HepG2 (cell line): ENCODE data around the gene RHOT2. TPM values are rescaled to one million over a fixed set of nuclear protein-coding genes. Genes with fewer than 3 reads are reported as not detected.
A peak's percentile ranks its signal among the peaks of the same experiment; 100 is the strongest.

ENCODE experiments used
- FIP1L1 ChIP-seq: fragments of 200-400 bp; formaldehyde crosslinking; IDR thresholded peaks from 2 replicates; pipeline ENCODE4 v1.6.1; 2018; ENCODE audit warnings: low read depth, mild to moderate bottlenecking, low read length, moderate library complexity, borderline replicate concordance; ENCODE audit not compliant: insufficient read depth
- GLI4 ChIP-seq: sonication (generic); formaldehyde crosslinking; IDR thresholded peaks from 2 replicates; pipeline ENCODE4 v1.5.1; 2020; ENCODE audit warnings: missing genetic modification reagents, mild to moderate bottlenecking, moderate library complexity, borderline replicate concordance
- GPBP1L1 ChIP-seq: sonication (generic); formaldehyde crosslinking; IDR thresholded peaks from 2 replicates; pipeline ENCODE4 v1.5.0; 2020; ENCODE audit warnings: mild to moderate bottlenecking, missing genetic modification reagents
- HDAC2 ChIP-seq: sonication (generic); formaldehyde crosslinking; IDR thresholded peaks from 2 replicates; pipeline ENCODE4 v1.4.0; 2020; ENCODE audit warnings: missing genetic modification reagents
- HMG20A ChIP-seq: IDR thresholded peaks from 2 replicates; pipeline ENCODE4 v1.6.1; 2016; ENCODE audit warnings: borderline replicate concordance
- KDM3A ChIP-seq: IDR thresholded peaks from 2 replicates; pipeline ENCODE4 v1.6.1; 2018; ENCODE audit warnings: low read depth, missing compliant biosample characterization
- NFE2L1 ChIP-seq: sonication (generic); formaldehyde crosslinking; IDR thresholded peaks from 2 replicates; pipeline ENCODE4 v1.4.0; 2020; ENCODE audit warnings: missing genetic modification reagents, mild to moderate bottlenecking, borderline replicate concordance
- ONECUT2 ChIP-seq: sonication (generic); formaldehyde crosslinking; IDR thresholded peaks from 2 replicates; pipeline ENCODE4 v1.4.0; 2020; ENCODE audit warnings: missing genetic modification reagents
- POLR2A ChIP-seq, 2 experiments: IDR thresholded peaks; 2 replicates each; pipeline ENCODE4 v1.6.1; 2011; ENCODE audit warnings: low read depth in 2 of 2, low read length in 2 of 2, mild to moderate bottlenecking in 1 of 2, moderate library complexity in 1 of 2; ENCODE audit not compliant: insufficient read depth in 1 of 2
- RARG ChIP-seq: sonication (generic); formaldehyde crosslinking; IDR thresholded peaks from 2 replicates; pipeline ENCODE4 v1.4.0; 2020; ENCODE audit warnings: low read depth, mild to moderate bottlenecking, missing genetic modification reagents
- REPIN1 ChIP-seq: sonication (generic); formaldehyde crosslinking; IDR thresholded peaks from 2 replicates; pipeline ENCODE4 v1.8.0; 2022; ENCODE audit warnings: missing genetic modification reagents, low read depth, mild to moderate bottlenecking, borderline replicate concordance
- SP140L ChIP-seq: sonication (generic); formaldehyde crosslinking; IDR thresholded peaks from 2 replicates; pipeline ENCODE4 v1.4.0; 2020; ENCODE audit warnings: missing genetic modification reagents, borderline replicate concordance
- SPEN ChIP-seq: sonication (generic); formaldehyde crosslinking; IDR thresholded peaks from 2 replicates; pipeline ENCODE4 v1.5.1; 2020; ENCODE audit warnings: low read depth, mild to moderate bottlenecking, missing genetic modification reagents
- TFAP4 ChIP-seq: sonication (generic); IDR thresholded peaks from 2 replicates; pipeline ENCODE4 v1.6.1; 2016; ENCODE audit warnings: low read depth, borderline replicate concordance
- TRIM24 ChIP-seq: sonication (generic); formaldehyde crosslinking; IDR thresholded peaks from 2 replicates; pipeline ENCODE4 v1.8.0; 2022; ENCODE audit warnings: mild to moderate bottlenecking, missing genetic modification reagents
- ZFP82 ChIP-seq: sonication (generic); formaldehyde crosslinking; IDR thresholded peaks from 2 replicates; pipeline ENCODE4 v1.5.1; 2020; ENCODE audit warnings: mild to moderate bottlenecking, missing genetic modification reagents, borderline replicate concordance
- ZFP90 ChIP-seq: sonication (generic); formaldehyde crosslinking; IDR thresholded peaks from 2 replicates; pipeline ENCODE4 v1.8.0; 2022; ENCODE audit warnings: missing genetic modification reagents, mild to moderate bottlenecking, inconsistent platforms, borderline replicate concordance
- ZIK1 ChIP-seq: sonication (generic); formaldehyde crosslinking; IDR thresholded peaks from 2 replicates; pipeline ENCODE4 v1.5.0; 2020; ENCODE audit warnings: mild to moderate bottlenecking, low read depth, missing genetic modification reagents, borderline replicate concordance
- ZNF10 ChIP-seq: sonication (generic); formaldehyde crosslinking; IDR thresholded peaks from 2 replicates; pipeline ENCODE4 v1.4.0; 2020; ENCODE audit warnings: mild to moderate bottlenecking, low read depth, missing genetic modification reagents, borderline replicate concordance
- ZNF136 ChIP-seq: sonication (generic); formaldehyde crosslinking; IDR thresholded peaks from 2 replicates; pipeline ENCODE4 v1.8.1; 2022; ENCODE audit warnings: low read depth, mild to moderate bottlenecking, moderate library complexity, missing genetic modification reagents
- ZNF354B ChIP-seq: sonication (generic); formaldehyde crosslinking; IDR thresholded peaks from 2 replicates; pipeline ENCODE4 v1.8.0; 2022; ENCODE audit warnings: mild to moderate bottlenecking, missing genetic modification reagents
- ZNF644 ChIP-seq: IDR thresholded peaks from 2 replicates; pipeline ENCODE4 v1.6.1; 2016; ENCODE audit warnings: low read depth
- ZNF7 ChIP-seq: IDR thresholded peaks from 2 replicates; pipeline ENCODE4 v1.6.1; 2016; ENCODE audit warnings: missing biosample characterization, missing genetic modification reagents
- ZNF850 ChIP-seq: sonication (generic); formaldehyde crosslinking; conservative IDR thresholded peaks from 2 replicates; pipeline ENCODE4 v1.9.0; 2021; ENCODE audit warnings: mild to moderate bottlenecking, missing genetic modification reagents
- polyA plus RNA-seq, 8 experiments: library from polyadenylated mRNA; depleted of rRNA in 3 of 8; stranded (reverse) in 7 of 8; unstranded in 1 of 8; fragments of >200 nt; fragmentation: Illumina TruSeq in 4 of 8; extraction: Trizol in 4 of 8; gene quantifications; 2 replicates each; pipeline versions ENCODE4 v1.2.1 to v1.2.3, GENCODE V29; 2011 to 2016; ENCODE audit warnings: low read depth in 4 of 8, missing spikeins in 1 of 8, mixed read lengths in 1 of 8; ENCODE audit not compliant: insufficient read depth in 1 of 8
- total RNA-seq, 5 experiments: library from RNA; depleted of rRNA; stranded (reverse); fragments of >200 nt; fragmentation: Illumina TruSeq; extraction: Trizol; gene quantifications; 2 replicates each; pipeline ENCODE4 v1.2.3, GENCODE V29; 2016; ENCODE audit warnings: low read depth in 1 of 5
- TF ChIP-seq, protein P1 (sequence below): sonication (generic); formaldehyde crosslinking; IDR thresholded peaks from 2 replicates; pipeline ENCODE4 v1.4.0; 2020; ENCODE audit warnings: missing genetic modification reagents

RHOT2 gene
- total and polyA plus RNA-seq, 2 of the 13 experiments (the other 11 are each of a cell fraction or from before 2014, with no cell fraction given): 63.6 to 76.9 TPM

GRCh38 chr16:636206-637080 is 31.5 kb upstream of the RHOT2 start, which contains the start of gene METTL26 (continued):
- TF ChIP-seq RARG (CRISPR knock-in tag): no peak
- TF ChIP-seq ZNF644 (CRISPR knock-in tag): no peak
- TF ChIP-seq ONECUT2 (CRISPR knock-in tag): no peak
- TF ChIP-seq ZNF10: no peak
- no peak for TF ChIP-seq GLI4 (CRISPR knock-in tag)
- TF ChIP-seq TRIM24 (CRISPR knock-in tag): no peak
- TF ChIP-seq ZFP90 (CRISPR knock-in tag): peak; percentile 54; the same call in 1 of the 2 replicates
- no peak for TF ChIP-seq SP140L (CRISPR knock-in tag)
- TF ChIP-seq NFE2L1: no peak
- TF ChIP-seq FIP1L1: no peak; the same call in 1 of the 2 replicates
- TF ChIP-seq HDAC2: no peak; the same call in 1 of the 2 replicates
- peak; percentile 52; the same call in 1 of the 2 replicates for TF ChIP-seq ZNF354B (CRISPR knock-in tag)
- TF ChIP-seq ZIK1 (CRISPR knock-in tag): peak; percentile 28; the same call in 1 of the 2 replicates
- TF ChIP-seq ZFP82: peak; percentile 78; the same call in 1 of the 2 replicates
- peak; percentile 67; the same call in 1 of the 2 replicates for TF ChIP-seq ZNF136 (CRISPR knock-in tag)
- no peak for TF ChIP-seq HMG20A (CRISPR knock-in tag)
- TF ChIP-seq ZNF7 (CRISPR knock-in tag): no peak
- no peak for TF ChIP-seq GPBP1L1
- TF ChIP-seq SPEN: peak; percentile 84
- TF ChIP-seq KDM3A (CRISPR knock-in tag): no peak
- peak; percentile 72 to 95 for TF ChIP-seq POLR2A (IDR thresholded peaks at IDR 0.05; ENCODE audit: insufficient read depth in 1 of 2, low read depth in 2 of 2, low read length in 2 of 2)
- TF ChIP-seq REPIN1 (CRISPR knock-in tag): peak; percentile 91
- TF ChIP-seq TFAP4: no peak; the same call in 1 of the 2 replicates
- TF ChIP-seq, protein P1, sequence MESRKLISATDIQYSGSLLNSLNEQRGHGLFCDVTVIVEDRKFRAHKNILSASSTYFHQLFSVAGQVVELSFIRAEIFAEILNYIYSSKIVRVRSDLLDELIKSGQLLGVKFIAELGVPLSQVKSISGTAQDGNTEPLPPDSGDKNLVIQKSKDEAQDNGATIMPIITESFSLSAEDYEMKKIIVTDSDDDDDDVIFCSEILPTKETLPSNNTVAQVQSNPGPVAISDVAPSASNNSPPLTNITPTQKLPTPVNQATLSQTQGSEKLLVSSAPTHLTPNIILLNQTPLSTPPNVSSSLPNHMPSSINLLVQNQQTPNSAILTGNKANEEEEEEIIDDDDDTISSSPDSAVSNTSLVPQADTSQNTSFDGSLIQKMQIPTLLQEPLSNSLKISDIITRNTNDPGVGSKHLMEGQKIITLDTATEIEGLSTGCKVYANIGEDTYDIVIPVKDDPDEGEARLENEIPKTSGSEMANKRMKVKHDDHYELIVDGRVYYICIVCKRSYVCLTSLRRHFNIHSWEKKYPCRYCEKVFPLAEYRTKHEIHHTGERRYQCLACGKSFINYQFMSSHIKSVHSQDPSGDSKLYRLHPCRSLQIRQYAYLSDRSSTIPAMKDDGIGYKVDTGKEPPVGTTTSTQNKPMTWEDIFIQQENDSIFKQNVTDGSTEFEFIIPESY: peak; percentile 30; the same call in 1 of the 2 replicates
- TF ChIP-seq ZNF850 (CRISPR knock-in tag): no peak
